HT-29 (cell line): ENCODE measurements around the gene PDC. TPM values are rescaled to one million over a fixed set of nuclear protein-coding genes. Genes with fewer than 3 reads are reported as not detected.
"Not testable (repeated sequence)": the region's sequence is repeated elsewhere in the genome, so short reads cannot be mapped to it uniquely, and the experiment has no call there.

Source experiments
- DNase-seq: peaks from one replicate; pipeline ENCODE4 v3.0.0-alpha.2; 2015; ENCODE audit warnings: low spot score
- total RNA-seq: library from RNA; depleted of rRNA; stranded (reverse); fragments of >200 nt; shearing (Covaris generic); gene quantifications from 2 replicates; pipeline ENCODE4 v1.2.3, GENCODE V29; 2014; rRNA removed

Gene PDC
- total RNA-seq, 1 experiment from 2014 or later: not detected

DNA sequence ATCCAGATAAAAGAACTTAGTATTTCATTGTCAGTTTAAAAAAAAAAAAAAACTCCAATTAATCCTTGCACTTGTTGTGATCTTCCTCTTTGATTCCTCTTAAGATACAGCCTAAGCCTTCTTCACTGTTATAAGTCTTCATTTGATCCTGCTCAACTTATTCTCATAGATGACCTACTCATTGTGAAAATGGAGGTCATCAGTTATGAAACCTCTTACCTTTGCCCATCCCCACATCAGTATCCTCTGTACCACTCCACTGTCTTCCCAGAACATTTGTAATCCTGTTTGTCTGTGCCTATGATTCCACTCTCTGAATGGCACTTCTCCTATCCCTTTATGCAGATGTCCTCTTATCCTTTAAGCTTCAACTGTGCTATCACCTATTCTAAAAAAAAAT, 57.3 kb downstream of the PDC start:
- DNase-seq: no peak

DNA sequence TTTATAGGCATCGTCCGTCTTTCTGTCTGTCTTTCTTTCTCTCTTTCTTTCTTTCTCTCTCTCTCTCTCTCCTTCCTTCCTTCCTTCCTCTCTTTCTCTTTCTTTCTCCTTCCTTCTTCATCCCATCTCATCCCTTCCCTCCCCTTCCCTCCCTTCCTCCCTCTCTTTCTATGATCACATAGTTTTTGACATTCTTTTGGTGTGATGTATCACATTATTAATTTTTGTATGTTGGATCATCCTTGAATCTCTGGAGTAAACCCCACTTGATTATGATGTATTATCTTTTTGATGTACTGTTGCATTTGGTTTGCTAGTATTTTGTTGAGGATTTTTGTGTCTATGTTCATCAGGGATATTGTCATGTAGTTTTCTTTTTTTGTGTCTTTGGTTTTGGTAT, 59.5 kb downstream of the PDC start:
- not testable (repeated sequence) for DNase-seq

Other genes starting within 250 kb of the PDC start
- 0.05 TPM in 1 of 2 replicates, not detected in the other for gene PRG4, start 164.8 kb downstream of the PDC start, total RNA-seq
- gene TPR, start 85.9 kb downstream of the PDC start, total RNA-seq: 55.4 and 56.6 TPM in 2 replicates
- gene ODR4, start 85.3 kb downstream of the PDC start, total RNA-seq: 9.6 and 12.3 TPM in 2 replicates
- gene PTGS2, start 219.3 kb upstream of the PDC start, total RNA-seq: 7.9 and 12.9 TPM in 2 replicates